WTC11 (cell line): ENCODE results near the gene KIFC1.

Experiments
- CREM ChIP-seq: sonication (generic); formaldehyde crosslinking; IDR thresholded peaks from 2 replicates; pipeline ENCODE4 v1.8.1; 2022; ENCODE audit warnings: mild to moderate bottlenecking, missing genetic modification reagents, moderate library complexity
- HMGXB4 ChIP-seq: sonication (generic); formaldehyde crosslinking; IDR thresholded peaks from 2 replicates; pipeline ENCODE4 v1.8.1; 2023; ENCODE audit warnings: mild to moderate bottlenecking, moderate library complexity, missing genetic modification reagents
- KAT7 ChIP-seq: sonication (generic); formaldehyde crosslinking; IDR thresholded peaks from 2 replicates; pipeline ENCODE4 v1.8.1; 2023; ENCODE audit warnings: missing genetic modification reagents, mild to moderate bottlenecking, borderline replicate concordance
- MAX ChIP-seq: sonication (generic); formaldehyde crosslinking; IDR thresholded peaks from 2 replicates; pipeline ENCODE4 v1.8.0; 2022; ENCODE audit warnings: mild to moderate bottlenecking, missing genetic modification reagents
- NR3C1 ChIP-seq: sonication (generic); formaldehyde crosslinking; conservative IDR thresholded peaks from 2 replicates; pipeline ENCODE4 v1.8.1; 2023; ENCODE audit warnings: low read depth, mild to moderate bottlenecking, missing genetic modification reagents
- ZBTB21 ChIP-seq: sonication (generic); formaldehyde crosslinking; IDR thresholded peaks from 2 replicates; pipeline ENCODE4 v1.8.1; 2023; ENCODE audit warnings: mild to moderate bottlenecking, missing genetic modification reagents, borderline replicate concordance
- ZNF138 ChIP-seq: sonication (generic); formaldehyde crosslinking; conservative IDR thresholded peaks from 2 replicates; pipeline ENCODE4 v1.8.1; 2022; ENCODE audit warnings: mild to moderate bottlenecking, moderate library complexity, missing genetic modification reagents
- ZNF512 ChIP-seq: sonication (generic); formaldehyde crosslinking; IDR thresholded peaks from 2 replicates; pipeline ENCODE4 v1.8.1; 2022; ENCODE audit warnings: missing genetic modification reagents, borderline replicate concordance
- TF ChIP-seq, protein P1 (sequence below): fragments of 200-600 bp; IDR thresholded peaks from 2 replicates; pipeline ENCODE4 v1.8.0; 2022; ENCODE audit warnings: antibody characterized with exemption

DNA sequence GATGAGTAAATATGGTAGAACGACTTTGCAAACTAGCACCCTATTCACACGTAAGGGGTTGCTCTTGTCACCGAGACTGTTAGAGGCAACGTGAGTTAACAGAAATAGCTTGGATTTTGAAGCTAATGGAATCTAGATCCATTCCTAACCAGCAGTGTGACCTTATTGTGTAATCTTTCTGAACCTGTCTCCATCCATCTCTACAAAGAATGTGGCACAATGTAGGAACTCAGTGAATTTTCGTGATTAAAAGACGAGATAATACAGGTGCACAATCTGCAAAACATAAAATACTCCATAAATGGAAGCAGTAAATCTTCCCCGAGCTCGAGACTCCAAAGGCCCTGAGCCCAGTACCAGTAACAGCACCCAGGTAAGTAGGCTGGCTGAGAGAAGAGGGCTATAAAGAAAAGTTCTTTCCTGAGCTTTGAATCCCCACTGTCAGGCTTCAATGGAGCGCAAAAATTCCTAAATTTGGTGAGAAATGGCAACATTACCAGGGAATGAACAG lies 801 bp upstream of the KIFC1 start:
- TF ChIP-seq, protein P1, sequence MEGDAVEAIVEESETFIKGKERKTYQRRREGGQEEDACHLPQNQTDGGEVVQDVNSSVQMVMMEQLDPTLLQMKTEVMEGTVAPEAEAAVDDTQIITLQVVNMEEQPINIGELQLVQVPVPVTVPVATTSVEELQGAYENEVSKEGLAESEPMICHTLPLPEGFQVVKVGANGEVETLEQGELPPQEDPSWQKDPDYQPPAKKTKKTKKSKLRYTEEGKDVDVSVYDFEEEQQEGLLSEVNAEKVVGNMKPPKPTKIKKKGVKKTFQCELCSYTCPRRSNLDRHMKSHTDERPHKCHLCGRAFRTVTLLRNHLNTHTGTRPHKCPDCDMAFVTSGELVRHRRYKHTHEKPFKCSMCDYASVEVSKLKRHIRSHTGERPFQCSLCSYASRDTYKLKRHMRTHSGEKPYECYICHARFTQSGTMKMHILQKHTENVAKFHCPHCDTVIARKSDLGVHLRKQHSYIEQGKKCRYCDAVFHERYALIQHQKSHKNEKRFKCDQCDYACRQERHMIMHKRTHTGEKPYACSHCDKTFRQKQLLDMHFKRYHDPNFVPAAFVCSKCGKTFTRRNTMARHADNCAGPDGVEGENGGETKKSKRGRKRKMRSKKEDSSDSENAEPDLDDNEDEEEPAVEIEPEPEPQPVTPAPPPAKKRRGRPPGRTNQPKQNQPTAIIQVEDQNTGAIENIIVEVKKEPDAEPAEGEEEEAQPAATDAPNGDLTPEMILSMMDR: no peak
- no peak for TF ChIP-seq HMGXB4 (CRISPR knock-in tag)
- TF ChIP-seq CREM (CRISPR knock-in tag): no peak
- TF ChIP-seq ZBTB21 (CRISPR knock-in tag): no peak
- no peak for TF ChIP-seq MAX (CRISPR knock-in tag)
- TF ChIP-seq KAT7: no peak
- no peak for TF ChIP-seq NR3C1
- no peak for TF ChIP-seq ZNF138
- no peak for TF ChIP-seq ZNF512 (CRISPR knock-in tag)
